ENCODE data around the gene OR6A2. TPM values are rescaled to one million over a fixed set of nuclear protein-coding genes. Genes with fewer than 3 reads are reported as not detected.

The OR6A2 gene
- total and polyA plus RNA-seq, 2 of the 4 experiments (the other 2 are of a cell fraction) = 0.07 to 0.72 TPM

DNA sequence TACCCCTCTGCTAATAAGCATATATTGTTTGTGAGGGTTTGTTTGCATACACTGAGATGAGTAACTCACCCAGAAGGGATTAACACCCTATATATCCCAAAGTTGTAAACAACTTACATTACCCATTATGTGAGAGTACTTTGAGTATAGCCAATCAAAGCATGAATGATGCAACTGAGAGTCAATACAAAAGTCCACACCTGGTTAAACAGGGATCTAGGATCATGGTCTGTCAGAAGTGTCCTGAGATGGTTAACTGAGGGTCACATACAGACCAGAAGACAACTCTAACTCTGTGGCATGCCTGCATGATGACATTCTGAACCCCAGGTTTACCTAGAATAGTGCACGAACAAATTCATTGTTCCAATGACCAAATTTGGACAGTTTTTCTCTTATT is 28.6 kb upstream of the OR6A2 start:
- Histone ChIP-seq H3K27me3 (ENCODE audit: control insufficient read depth, insufficient read depth, low read length) (no peaks in the 10 kb centered on the region), H2BK20ac (ENCODE audit: low read depth, low read length) (no peak overlapping the region), H4K20me1 (ENCODE audit: insufficient read depth, low read length) (no peaks in the 10 kb centered on the region), H2AK9ac (replicated peaks; ENCODE audit: low read depth, low read length, poor library complexity) (no peak overlapping the region), H2BK120ac (ENCODE audit: low read depth, low read length) (no peak overlapping the region), H3K9me3 (ENCODE audit: control insufficient read depth, insufficient read depth, low read length) (no peaks in the 10 kb centered on the region), H3K4ac (ENCODE audit: low read depth, low read length) (no peak overlapping the region), H2AK5ac (ENCODE audit: low read depth, low read length) (no peak overlapping the region), H4K5ac (ENCODE audit: low read depth, low read length) (no peak overlapping the region), H2AFZ (replicated peaks; ENCODE audit: low read length, poor library complexity) (no peak overlapping the region), H3K4me2 (ENCODE audit: low read depth, low read length) (no peak overlapping the region), H4K91ac (ENCODE audit: insufficient read depth, low read depth, low read length) (no peak overlapping the region), H4K8ac (ENCODE audit: low read depth in 2 of 2, low read length in 2 of 2) (no peak overlapping the region), H3K9ac (ENCODE audit: low read depth, low read length) (no peak overlapping the region), H3K9me1 (ENCODE audit: insufficient read depth, low read length) (no peaks in the 10 kb centered on the region), H3K14ac (replicated peaks; ENCODE audit: low read depth, low read length) (no peak overlapping the region), H3K18ac (ENCODE audit: low read depth, low read length) (no peak overlapping the region), H2BK5ac (ENCODE audit: low read depth, low read length, poor library complexity, severe bottlenecking) (no peak overlapping the region), H3K4me3 (ENCODE audit: insufficient read depth, low read depth, low read length) (no peak overlapping the region), H3K23ac (ENCODE audit: low read depth, low read length) (no peak overlapping the region), H3K36me3 (ENCODE audit: control insufficient read depth, insufficient read depth, low read length) (no peaks in the 10 kb centered on the region), H3K27ac (ENCODE audit: insufficient read depth, low read length) (no peak overlapping the region), H2BK15ac (ENCODE audit: low read depth, low read length) (no peak overlapping the region), H3K79me1 (ENCODE audit: low read depth in 1 of 2, low read length in 2 of 2) (no peaks in the 10 kb centered on the region), H3K56ac (ENCODE audit: extremely low read depth, insufficient read depth, low read length) (no peak overlapping the region), H3K4me1 (ENCODE audit: control insufficient read depth, insufficient read depth, low read length) (no peaks in the 10 kb centered on the region)
- TF ChIP-seq RAD21 (IDR thresholded peaks at IDR 0.05; ENCODE audit: low read length) (no peak), CHD1 (IDR thresholded peaks at IDR 0.05; ENCODE audit: low read depth, low read length) (no peak), MAFK (IDR thresholded peaks at IDR 0.05; ENCODE audit: low read depth, low read length) (no peak), MAZ (IDR thresholded peaks at IDR 0.05; ENCODE audit: borderline replicate concordance, low read depth, low read length) (no peak), FOS (IDR thresholded peaks at IDR 0.05; ENCODE audit: low read depth, low read length) (no peak), BHLHE40 (IDR thresholded peaks at IDR 0.05; ENCODE audit: low read depth, low read length) (no peak), SMC3 (IDR thresholded peaks at IDR 0.05; ENCODE audit: low read depth, low read length) (no peak), RFX5 (IDR thresholded peaks at IDR 0.05; ENCODE audit: low read depth, low read length) (no peak), CEBPB (IDR thresholded peaks at IDR 0.05; ENCODE audit: low read depth, low read length) (no peak), MXI1 (IDR thresholded peaks at IDR 0.05; ENCODE audit: borderline replicate concordance, low read depth, low read length) (no peak), POLR2A (IDR thresholded peaks at IDR 0.05; ENCODE audit: low read depth, low read length) (no peak), RCOR1 (IDR thresholded peaks at IDR 0.05; ENCODE audit: insufficient replicate concordance, low read length) (no peak)
- TF ChIP-seq, protein P1, sequence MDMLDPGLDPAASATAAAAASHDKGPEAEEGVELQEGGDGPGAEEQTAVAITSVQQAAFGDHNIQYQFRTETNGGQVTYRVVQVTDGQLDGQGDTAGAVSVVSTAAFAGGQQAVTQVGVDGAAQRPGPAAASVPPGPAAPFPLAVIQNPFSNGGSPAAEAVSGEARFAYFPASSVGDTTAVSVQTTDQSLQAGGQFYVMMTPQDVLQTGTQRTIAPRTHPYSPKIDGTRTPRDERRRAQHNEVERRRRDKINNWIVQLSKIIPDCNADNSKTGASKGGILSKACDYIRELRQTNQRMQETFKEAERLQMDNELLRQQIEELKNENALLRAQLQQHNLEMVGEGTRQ (IDR thresholded peaks at IDR 0.05; ENCODE audit: low read depth, low read length) = no peak
- TF ChIP-seq, protein P2, sequence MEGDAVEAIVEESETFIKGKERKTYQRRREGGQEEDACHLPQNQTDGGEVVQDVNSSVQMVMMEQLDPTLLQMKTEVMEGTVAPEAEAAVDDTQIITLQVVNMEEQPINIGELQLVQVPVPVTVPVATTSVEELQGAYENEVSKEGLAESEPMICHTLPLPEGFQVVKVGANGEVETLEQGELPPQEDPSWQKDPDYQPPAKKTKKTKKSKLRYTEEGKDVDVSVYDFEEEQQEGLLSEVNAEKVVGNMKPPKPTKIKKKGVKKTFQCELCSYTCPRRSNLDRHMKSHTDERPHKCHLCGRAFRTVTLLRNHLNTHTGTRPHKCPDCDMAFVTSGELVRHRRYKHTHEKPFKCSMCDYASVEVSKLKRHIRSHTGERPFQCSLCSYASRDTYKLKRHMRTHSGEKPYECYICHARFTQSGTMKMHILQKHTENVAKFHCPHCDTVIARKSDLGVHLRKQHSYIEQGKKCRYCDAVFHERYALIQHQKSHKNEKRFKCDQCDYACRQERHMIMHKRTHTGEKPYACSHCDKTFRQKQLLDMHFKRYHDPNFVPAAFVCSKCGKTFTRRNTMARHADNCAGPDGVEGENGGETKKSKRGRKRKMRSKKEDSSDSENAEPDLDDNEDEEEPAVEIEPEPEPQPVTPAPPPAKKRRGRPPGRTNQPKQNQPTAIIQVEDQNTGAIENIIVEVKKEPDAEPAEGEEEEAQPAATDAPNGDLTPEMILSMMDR (conservative IDR thresholded peaks at IDR 0.05; ENCODE audit: low read depth, low read length) = no peak
- TF ChIP-seq, protein P3, sequence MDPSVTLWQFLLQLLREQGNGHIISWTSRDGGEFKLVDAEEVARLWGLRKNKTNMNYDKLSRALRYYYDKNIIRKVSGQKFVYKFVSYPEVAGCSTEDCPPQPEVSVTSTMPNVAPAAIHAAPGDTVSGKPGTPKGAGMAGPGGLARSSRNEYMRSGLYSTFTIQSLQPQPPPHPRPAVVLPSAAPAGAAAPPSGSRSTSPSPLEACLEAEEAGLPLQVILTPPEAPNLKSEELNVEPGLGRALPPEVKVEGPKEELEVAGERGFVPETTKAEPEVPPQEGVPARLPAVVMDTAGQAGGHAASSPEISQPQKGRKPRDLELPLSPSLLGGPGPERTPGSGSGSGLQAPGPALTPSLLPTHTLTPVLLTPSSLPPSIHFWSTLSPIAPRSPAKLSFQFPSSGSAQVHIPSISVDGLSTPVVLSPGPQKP (IDR thresholded peaks at IDR 0.05; ENCODE audit: borderline replicate concordance, low read depth, low read length) = no peak
- dilution Hi-C loops (cut with HindIII; ENCODE audit: low sequenced_read_pairs, unreplicated experiment) (no loop called here), in situ Hi-C loops (cut with MboI; ENCODE audit: low sequenced_read_pairs) (no loop called here), intact Hi-C loops (cut with micrococcal nuclease) (no loop called here)
- ChIA-PET POLR2A (ENCODE audit: unreplicated experiment) (no interaction called here), CTCF (no interaction called here)
- DNase-seq = no peak
- ATAC-seq (ENCODE audit: low read depth) = no peak
- BruUV-seq (replicated peaks) = no TSS peak
- WGBS, 2 experiments (ENCODE audit: extremely low coverage in 2 of 2, insufficient read length in 1 of 2) = no CpG with 5 or more reads among the region's 1 CpG

Measured in IMR-90 (cell line).